K562 (cell line): ENCODE results near the gene REEP6. TPM values are rescaled to one million over a fixed set of nuclear protein-coding genes. Genes with fewer than 3 reads are reported as not detected.

ENCODE experiments used
- NRF1 ChIP-seq, 2 experiments: fragments of 450-650 bp; IDR thresholded peaks in 1 of 2; conservative IDR thresholded peaks in 1 of 2; 2 replicates each; pipeline ENCODE4 v1.6.1; 2014; ENCODE audit warnings: mild to moderate bottlenecking in 2 of 2
- PCBP1 ChIP-seq: fragments of 200-400 bp; formaldehyde crosslinking; IDR thresholded peaks from 2 replicates; pipeline ENCODE4 v1.6.1; 2018; ENCODE audit warnings: mild to moderate bottlenecking, low read depth, low read length; ENCODE audit not compliant: poor library complexity, severe bottlenecking
- POLR2G ChIP-seq: fragments of 200-400 bp; formaldehyde crosslinking; IDR thresholded peaks from 2 replicates; pipeline ENCODE4 v1.6.1; 2017; ENCODE audit warnings: low read depth, mild to moderate bottlenecking, antibody characterized with exemption, low read length, moderate library complexity
- PYGO2 ChIP-seq: fragments of 450-650 bp; IDR thresholded peaks from 2 replicates; pipeline ENCODE4 v1.6.1; 2016; ENCODE audit warnings: mild to moderate bottlenecking, missing genetic modification characterization, moderate library complexity, missing compliant biosample characterization
- RNF219 ChIP-seq: fragments of 250-450 bp; sonication (Bioruptor Pico); IDR thresholded peaks from 2 replicates; pipeline ENCODE4 v1.5.0; 2022; ENCODE audit warnings: mild to moderate bottlenecking
- ZBTB7A ChIP-seq: IDR thresholded peaks from 2 replicates; pipeline ENCODE4 v1.6.1; 2011; ENCODE audit warnings: low read depth, mild to moderate bottlenecking, low read length, moderate library complexity, borderline replicate concordance; ENCODE audit not compliant: control insufficient read depth
- polyA plus RNA-seq, 8 experiments: library from polyadenylated mRNA; depleted of rRNA in 4 of 8; stranded (reverse) in 5 of 8; unstranded in 3 of 8; fragments of >200 nt; fragmentation: Nextera tagmentation in 2 of 8; fragmentation: Illumina TruSeq in 1 of 8; extraction: Ambion mirVana in 2 of 8; extraction: Trizol in 1 of 8; gene quantifications; 2 replicates each; pipeline versions ENCODE4 v1.2.1 to v1.2.3, GENCODE V29; 2011 to 2014; ENCODE audit warnings: inconsistent platforms in 1 of 8, missing spikeins in 1 of 8
- total RNA-seq, 7 experiments: library from RNA; depleted of rRNA in 6 of 7; stranded (reverse); fragments of >200 nt in 6 of 7; fragmentation: Illumina TruSeq in 2 of 7; extraction: Trizol in 2 of 7; gene quantifications; 2 replicates each; pipeline versions ENCODE4 v1.2.1 to v1.2.3, GENCODE V29; 2011 to 2021; ENCODE audit warnings: low replicate concordance in 1 of 7

The REEP6 gene
- total and polyA plus RNA-seq, 9 of the 15 experiments (the other 6 are each of a cell fraction or from before 2014, with no cell fraction given) = 1.2 to 64.2 (median 12.7) TPM

GRCh38 chr19:1445932-1446712 is 44.9 kb upstream of the REEP6 start (continued):
- TF ChIP-seq RNF219 (CRISPR knock-in tag) = no peak
- TF ChIP-seq PYGO2 = no peak
- peak in 1 of 2 experiments; percentile 80; a peak in 2 of 4 replicates for TF ChIP-seq NRF1 (conservative IDR thresholded peaks at IDR 0.05 in 1 of 2, IDR thresholded peaks at IDR 0.05 in 1 of 2)
- TF ChIP-seq ZBTB7A = peak; percentile 64
- 0 out of 2 replicates have a peak, but pooled peaks have one; percentile 20 for TF ChIP-seq POLR2G
- TF ChIP-seq PCBP1 = peak; percentile 22
